Retinal pigment epithelial cell (primary cell): ENCODE measurements around the gene DDI2.

Experiments used
- DNase-seq: peaks from one replicate; pipeline ENCODE4 v3.0.0-alpha.2; 2010; ENCODE audit warnings: low read depth
- H3K4me3 ChIP-seq: 2 replicates; pipeline ENCODE4 v1.5.1; 2011; ENCODE audit warnings: mild to moderate bottlenecking, low read length, control low read depth, moderate library complexity
- TF ChIP-seq, protein P1 (sequence below): conservative IDR thresholded peaks from 2 replicates; pipeline ENCODE4 v1.5.1; 2011; ENCODE audit warnings: low read depth, low read length, control low read depth, inconsistent platforms

DDI2 gene

DNA sequence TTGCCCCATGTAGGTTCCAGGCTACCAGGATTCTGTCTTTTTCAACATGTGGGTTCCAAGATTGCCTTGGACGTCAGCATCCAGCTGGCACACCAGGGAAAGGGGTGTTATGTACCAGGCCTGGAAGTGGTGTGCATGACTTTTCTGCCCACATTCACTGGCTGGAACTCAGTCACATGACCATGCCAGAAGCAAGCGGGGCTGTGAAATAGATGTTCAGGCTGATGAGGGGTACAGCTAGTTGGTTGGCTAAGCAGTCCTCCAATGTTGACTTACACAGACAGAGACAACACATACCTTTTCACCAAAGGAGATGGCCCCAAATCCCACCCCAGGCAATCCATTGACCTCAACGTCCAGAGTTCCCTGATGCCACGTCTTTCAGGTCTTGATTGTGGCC lies 52.6 kb downstream of the DDI2 start:
- no peak for DNase-seq
- H3K4me3 ChIP-seq = no peak overlapping the region
- TF ChIP-seq, protein P1, sequence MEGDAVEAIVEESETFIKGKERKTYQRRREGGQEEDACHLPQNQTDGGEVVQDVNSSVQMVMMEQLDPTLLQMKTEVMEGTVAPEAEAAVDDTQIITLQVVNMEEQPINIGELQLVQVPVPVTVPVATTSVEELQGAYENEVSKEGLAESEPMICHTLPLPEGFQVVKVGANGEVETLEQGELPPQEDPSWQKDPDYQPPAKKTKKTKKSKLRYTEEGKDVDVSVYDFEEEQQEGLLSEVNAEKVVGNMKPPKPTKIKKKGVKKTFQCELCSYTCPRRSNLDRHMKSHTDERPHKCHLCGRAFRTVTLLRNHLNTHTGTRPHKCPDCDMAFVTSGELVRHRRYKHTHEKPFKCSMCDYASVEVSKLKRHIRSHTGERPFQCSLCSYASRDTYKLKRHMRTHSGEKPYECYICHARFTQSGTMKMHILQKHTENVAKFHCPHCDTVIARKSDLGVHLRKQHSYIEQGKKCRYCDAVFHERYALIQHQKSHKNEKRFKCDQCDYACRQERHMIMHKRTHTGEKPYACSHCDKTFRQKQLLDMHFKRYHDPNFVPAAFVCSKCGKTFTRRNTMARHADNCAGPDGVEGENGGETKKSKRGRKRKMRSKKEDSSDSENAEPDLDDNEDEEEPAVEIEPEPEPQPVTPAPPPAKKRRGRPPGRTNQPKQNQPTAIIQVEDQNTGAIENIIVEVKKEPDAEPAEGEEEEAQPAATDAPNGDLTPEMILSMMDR = no peak

- DNase-seq = no peak
- no peak overlapping the region for H3K4me3 ChIP-seq
- TF ChIP-seq, protein P1 = no peak
These were observed 54.2 kb downstream of the DDI2 start for GRCh38 chr1:15671430-15671829.

DNA sequence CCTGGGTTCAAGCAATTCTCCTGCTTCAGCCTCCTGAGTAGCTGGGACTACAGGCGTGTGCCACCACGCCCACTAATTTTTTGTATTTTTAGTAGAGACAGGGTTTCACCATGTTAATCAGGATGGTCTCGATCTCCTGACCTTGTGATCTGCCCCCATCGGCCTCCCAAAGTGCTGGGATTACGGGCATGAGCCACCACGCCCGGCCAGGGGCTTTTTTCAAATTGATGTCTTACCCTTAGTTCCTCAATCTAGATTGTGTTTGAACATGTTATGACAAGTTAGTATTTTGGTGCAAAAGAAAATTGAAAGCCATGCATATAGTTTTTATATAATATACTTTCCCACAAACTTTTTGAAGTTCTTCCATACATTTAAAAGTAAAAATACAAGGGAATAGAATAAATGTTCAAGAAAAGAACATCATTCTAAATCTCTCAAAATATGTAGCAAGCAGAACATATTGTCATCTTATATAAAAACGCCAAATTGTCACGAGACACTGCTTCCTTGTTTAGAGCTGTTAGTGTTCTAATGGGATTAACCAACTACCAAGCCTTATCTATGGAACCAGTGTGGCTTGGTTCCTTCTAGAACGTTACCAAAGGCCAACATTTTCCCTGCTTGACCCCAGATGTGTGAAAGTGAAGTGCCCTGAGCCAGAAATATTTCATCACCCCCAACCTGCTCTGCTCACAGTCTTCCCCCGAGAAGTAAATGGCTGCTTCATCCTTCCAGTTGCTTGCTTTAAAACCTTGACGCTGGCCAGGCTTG lies 57.3 kb downstream of the DDI2 start:
- no peak for DNase-seq

GRCh38 chr1:15676010-15676409 lies 58.8 kb downstream of the DDI2 start:
- DNase-seq = no peak
- TF ChIP-seq, protein P1 = no peak
- H3K4me3 ChIP-seq = no peak overlapping the region

More for the DNA sequence above, 57.3 kb downstream of the DDI2 start:
- H3K4me3 ChIP-seq = no peak overlapping the region
- TF ChIP-seq, protein P1 = no peak

GRCh38 chr1:15676688-15677661 lies 59.7 kb downstream of the DDI2 start:
- TF ChIP-seq, protein P1 = no peak
- no peak for DNase-seq

DNA sequence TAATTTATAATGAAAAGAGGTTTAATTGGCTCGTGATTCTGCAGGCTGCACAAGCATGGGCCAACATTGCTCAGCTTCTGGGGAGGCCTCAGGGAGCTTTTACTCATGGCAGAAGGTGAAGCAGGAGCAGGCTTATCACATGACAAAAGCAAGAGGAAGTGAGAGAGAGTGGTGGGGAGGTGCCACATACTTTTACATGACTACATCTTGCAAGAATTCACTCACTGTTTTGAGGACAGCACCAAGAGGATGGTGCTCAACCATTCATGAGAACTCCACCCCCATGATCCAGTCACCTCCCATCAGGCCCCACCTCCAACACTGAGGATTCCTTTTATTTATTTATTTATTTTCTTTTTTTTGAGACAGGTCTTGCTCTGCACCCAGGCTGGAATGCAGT lies 61.3 kb downstream of the DDI2 start:
- no peak overlapping the region for H3K4me3 ChIP-seq
- peak; percentile 53 for DNase-seq
- TF ChIP-seq, protein P1 = no peak

More at GRCh38 chr1:15676688-15677661, 59.7 kb downstream of the DDI2 start:
- H3K4me3 ChIP-seq = no peak overlapping the region
